WTC11 (cell line): ENCODE measurements around the gene CMTR1. TPM values are rescaled to one million over a fixed set of nuclear protein-coding genes. Genes with fewer than 3 reads are reported as not detected.

Experiments used
- ATAC-seq: fragments of 200-7000 bp; cut with Tn5 transposase; 2 replicates; pipeline ENCODE4 v1.10.0; 2021; ENCODE audit warnings: mild to moderate bottlenecking, moderate library complexity
- CTCF ChIA-PET: fragments of 300-600 bp; sonication (Branson Sonifier 250); formaldehyde crosslinking; loops from one replicate; lab custom pipeline; 2021; ENCODE audit warnings: antibody characterized with exemption; lab: Charles Lee
- POLR2A ChIA-PET: fragments of 350-600 bp; sonication (Branson Sonifier 250); formaldehyde crosslinking; loops from one replicate; lab custom pipeline; 2021; ENCODE audit warnings: antibody characterized with exemption; lab: Charles Lee
- DNase-seq: peaks from one replicate; pipeline ENCODE4 v3.0.0; 2021; ENCODE audit warnings: low spot score
- H3K27ac Mint-ChIP-seq: 2 replicates; pipeline ENCODE4 v1.8.0; 2021; ENCODE audit warnings: mixed read lengths
- H3K27me3 Mint-ChIP-seq: 2 replicates; pipeline ENCODE4 v1.8.0; 2021; ENCODE audit warnings: low read depth, mild to moderate bottlenecking, moderate library complexity, mixed read lengths
- H3K36me3 Mint-ChIP-seq: 2 replicates; pipeline ENCODE4 v1.8.0; 2021; ENCODE audit warnings: mixed read lengths
- H3K4me1 Mint-ChIP-seq: 2 replicates; pipeline ENCODE4 v1.8.0; 2022; ENCODE audit warnings: mixed read lengths
- H3K4me3 Mint-ChIP-seq: 2 replicates; pipeline ENCODE4 v1.8.0; 2021; ENCODE audit warnings: mild to moderate bottlenecking, moderate library complexity, mixed read lengths
- H3K9me3 Mint-ChIP-seq: 2 replicates; pipeline ENCODE4 v1.8.0; 2021; ENCODE audit warnings: mixed read lengths
- CBFB ChIP-seq: sonication (generic); formaldehyde crosslinking; IDR thresholded peaks from 2 replicates; pipeline ENCODE4 v1.8.1; 2022; ENCODE audit warnings: mild to moderate bottlenecking, low read depth, missing genetic modification reagents
- FOXK1 ChIP-seq: sonication (generic); formaldehyde crosslinking; IDR thresholded peaks from 2 replicates; pipeline ENCODE4 v1.8.0; 2022; ENCODE audit warnings: mild to moderate bottlenecking, moderate library complexity, missing genetic modification reagents
- IRF2 ChIP-seq: sonication (generic); formaldehyde crosslinking; IDR thresholded peaks from 2 replicates; pipeline ENCODE4 v1.8.0; 2022; ENCODE audit warnings: low read depth, missing genetic modification reagents, borderline replicate concordance
- JAZF1 ChIP-seq: fragments of 250-450 bp; sonication (Bioruptor Pico); IDR thresholded peaks from 2 replicates; pipeline ENCODE4 v1.9.0; 2021; ENCODE audit warnings: moderate library complexity, mild to moderate bottlenecking, inconsistent platforms
- JUN ChIP-seq: sonication (generic); formaldehyde crosslinking; IDR thresholded peaks from 2 replicates; pipeline ENCODE4 v1.8.0; 2023; ENCODE audit warnings: mild to moderate bottlenecking, missing genetic modification reagents
- PRRX2 ChIP-seq: fragments of 250-450 bp; sonication (Bioruptor Pico); IDR thresholded peaks from 2 replicates; pipeline ENCODE4 v1.8.0; 2021; ENCODE audit warnings: mild to moderate bottlenecking
- SOX15 ChIP-seq: fragments of 250-450 bp; sonication (Bioruptor Pico); IDR thresholded peaks from 2 replicates; pipeline ENCODE4 v1.9.0; 2021; ENCODE audit warnings: mild to moderate bottlenecking
- SP1 ChIP-seq: sonication (generic); formaldehyde crosslinking; conservative IDR thresholded peaks from 2 replicates; pipeline ENCODE4 v1.8.1; 2022; ENCODE audit warnings: missing genetic modification reagents
- TEAD1 ChIP-seq: sonication (generic); formaldehyde crosslinking; IDR thresholded peaks from 2 replicates; pipeline ENCODE4 v1.8.0; 2022; ENCODE audit warnings: mild to moderate bottlenecking, missing genetic modification reagents
- ZNF671 ChIP-seq: fragments of 250-450 bp; sonication (Bioruptor Pico); IDR thresholded peaks from 2 replicates; pipeline ENCODE4 v1.8.0; 2021; ENCODE audit warnings: mild to moderate bottlenecking
- total RNA-seq: library from RNA; stranded (reverse); gene quantifications from 3 replicates; pipeline ENCODE4 v1.2.3, GENCODE V29; 2021
- TF ChIP-seq, protein P1 (sequence below): fragments of 250-450 bp; sonication (Bioruptor Pico); IDR thresholded peaks from 2 replicates; pipeline ENCODE4 v1.8.0; 2021; ENCODE audit warnings: mild to moderate bottlenecking
- TF ChIP-seq, protein P2 (sequence below): sonication (generic); formaldehyde crosslinking; IDR thresholded peaks from 2 replicates; pipeline ENCODE4 v1.8.1; 2022; ENCODE audit warnings: missing genetic modification reagents, borderline replicate concordance
- TF ChIP-seq, protein P3 (sequence below): fragments of 250-450 bp; sonication (Bioruptor Pico); IDR thresholded peaks from 2 replicates; pipeline ENCODE4 v1.9.0; 2021; ENCODE audit warnings: mild to moderate bottlenecking
- TF ChIP-seq, protein P4 (sequence below): sonication (generic); formaldehyde crosslinking; IDR thresholded peaks from 2 replicates; pipeline ENCODE4 v1.8.1; 2022; ENCODE audit warnings: low read depth, missing genetic modification reagents, borderline replicate concordance
- TF ChIP-seq, protein P5 (sequence below): sonication (generic); formaldehyde crosslinking; IDR thresholded peaks from 2 replicates; pipeline ENCODE4 v1.8.1; 2023; ENCODE audit warnings: mild to moderate bottlenecking, moderate library complexity, missing genetic modification reagents
- TF ChIP-seq, protein P6 (sequence below): sonication (generic); formaldehyde crosslinking; IDR thresholded peaks from 2 replicates; pipeline ENCODE4 v1.8.1; 2023; ENCODE audit warnings: mild to moderate bottlenecking, missing genetic modification reagents

CMTR1 gene
- total RNA-seq, 1 experiment from 2014 or later = 38.6 TPM

DNA sequence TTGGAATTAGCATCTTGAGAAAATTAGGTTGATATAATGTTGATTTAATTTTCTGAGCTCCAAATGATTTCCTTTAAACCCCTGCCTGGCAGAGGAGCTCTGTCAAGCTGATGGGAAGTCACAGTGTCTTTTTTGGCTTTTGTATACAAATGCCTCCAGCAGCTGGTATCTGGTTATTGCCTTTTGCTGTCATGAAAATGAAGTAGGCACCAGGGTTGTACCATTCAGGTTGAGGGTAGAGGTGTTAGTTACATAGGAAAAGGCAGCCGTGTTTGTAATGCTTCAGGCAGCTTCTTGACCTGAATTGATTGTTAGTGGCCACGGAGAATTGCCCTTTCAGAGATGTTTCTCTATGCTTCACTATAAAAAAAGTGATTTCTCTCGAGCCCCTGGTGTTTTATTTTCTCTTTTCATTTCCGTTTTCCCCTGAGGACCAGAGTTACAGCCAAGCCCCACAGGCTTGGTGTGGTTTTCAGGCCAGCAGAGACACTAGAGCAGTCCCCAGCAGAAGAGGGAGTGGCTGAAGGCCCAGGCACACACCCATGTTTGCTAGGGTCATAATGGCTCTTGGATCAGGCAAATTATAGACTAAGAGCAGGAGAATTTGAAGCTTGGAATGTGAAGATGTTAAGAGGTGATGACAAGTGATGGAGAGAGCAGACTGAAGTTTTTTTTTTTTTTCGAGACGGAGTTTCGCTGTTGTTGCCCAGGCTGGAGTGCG lies 21.6 kb downstream of the CMTR1 start (continued):
- TF ChIP-seq, protein P1, sequence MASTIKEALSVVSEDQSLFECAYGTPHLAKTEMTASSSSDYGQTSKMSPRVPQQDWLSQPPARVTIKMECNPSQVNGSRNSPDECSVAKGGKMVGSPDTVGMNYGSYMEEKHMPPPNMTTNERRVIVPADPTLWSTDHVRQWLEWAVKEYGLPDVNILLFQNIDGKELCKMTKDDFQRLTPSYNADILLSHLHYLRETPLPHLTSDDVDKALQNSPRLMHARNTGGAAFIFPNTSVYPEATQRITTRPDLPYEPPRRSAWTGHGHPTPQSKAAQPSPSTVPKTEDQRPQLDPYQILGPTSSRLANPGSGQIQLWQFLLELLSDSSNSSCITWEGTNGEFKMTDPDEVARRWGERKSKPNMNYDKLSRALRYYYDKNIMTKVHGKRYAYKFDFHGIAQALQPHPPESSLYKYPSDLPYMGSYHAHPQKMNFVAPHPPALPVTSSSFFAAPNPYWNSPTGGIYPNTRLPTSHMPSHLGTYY (CRISPR knock-in tag) = no peak
- TF ChIP-seq CBFB (CRISPR knock-in tag) (no peak), PRRX2 (CRISPR knock-in tag) (no peak)

DNA sequence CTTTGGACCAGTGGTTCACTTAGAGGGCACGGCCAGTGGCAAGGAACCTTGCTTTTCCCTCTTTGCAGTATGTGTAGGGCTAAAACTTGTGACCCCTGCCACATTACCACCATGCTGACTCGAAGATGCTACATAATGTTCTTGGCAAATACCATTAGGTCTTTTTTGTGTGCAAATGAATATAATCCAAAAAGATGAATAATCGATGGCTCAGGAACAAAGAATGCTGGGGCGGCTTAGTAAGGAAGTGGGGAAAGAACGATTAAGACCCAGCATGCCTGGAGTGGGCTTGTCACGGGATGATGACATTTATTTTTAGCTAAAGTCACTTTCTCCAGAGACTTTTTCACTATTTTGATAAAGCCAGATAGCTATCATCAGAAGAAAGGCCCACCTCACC lies 23.1 kb downstream of the CMTR1 start:
- H3K4me3 Mint-ChIP-seq = no peak overlapping the region
- no peaks in the 10 kb centered on the region for H3K9me3 Mint-ChIP-seq
- no peak overlapping the region for H3K27ac Mint-ChIP-seq
- ATAC-seq (no peak), DNase-seq (no peak)
- ChIA-PET CTCF (no interaction called here), POLR2A (no interaction called here)
- H3K27me3 Mint-ChIP-seq = no peaks in the 10 kb centered on the region
- TF ChIP-seq CBFB (CRISPR knock-in tag) = no peak
- TF ChIP-seq TEAD1 (CRISPR knock-in tag) = no peak
- TF ChIP-seq ZNF671 = no peak
- TF ChIP-seq, protein P2, sequence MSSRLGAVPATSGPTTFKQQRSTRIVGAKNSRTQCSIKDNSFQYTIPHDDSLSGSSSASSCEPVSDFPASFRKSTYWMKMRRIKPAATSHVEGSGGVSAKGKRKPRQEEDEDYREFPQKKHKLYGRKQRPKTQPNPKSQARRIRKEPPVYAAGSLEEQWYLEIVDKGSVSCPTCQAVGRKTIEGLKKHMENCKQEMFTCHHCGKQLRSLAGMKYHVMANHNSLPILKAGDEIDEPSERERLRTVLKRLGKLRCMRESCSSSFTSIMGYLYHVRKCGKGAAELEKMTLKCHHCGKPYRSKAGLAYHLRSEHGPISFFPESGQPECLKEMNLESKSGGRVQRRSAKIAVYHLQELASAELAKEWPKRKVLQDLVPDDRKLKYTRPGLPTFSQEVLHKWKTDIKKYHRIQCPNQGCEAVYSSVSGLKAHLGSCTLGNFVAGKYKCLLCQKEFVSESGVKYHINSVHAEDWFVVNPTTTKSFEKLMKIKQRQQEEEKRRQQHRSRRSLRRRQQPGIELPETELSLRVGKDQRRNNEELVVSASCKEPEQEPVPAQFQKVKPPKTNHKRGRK (CRISPR knock-in tag) = no peak
- TF ChIP-seq, protein P3, sequence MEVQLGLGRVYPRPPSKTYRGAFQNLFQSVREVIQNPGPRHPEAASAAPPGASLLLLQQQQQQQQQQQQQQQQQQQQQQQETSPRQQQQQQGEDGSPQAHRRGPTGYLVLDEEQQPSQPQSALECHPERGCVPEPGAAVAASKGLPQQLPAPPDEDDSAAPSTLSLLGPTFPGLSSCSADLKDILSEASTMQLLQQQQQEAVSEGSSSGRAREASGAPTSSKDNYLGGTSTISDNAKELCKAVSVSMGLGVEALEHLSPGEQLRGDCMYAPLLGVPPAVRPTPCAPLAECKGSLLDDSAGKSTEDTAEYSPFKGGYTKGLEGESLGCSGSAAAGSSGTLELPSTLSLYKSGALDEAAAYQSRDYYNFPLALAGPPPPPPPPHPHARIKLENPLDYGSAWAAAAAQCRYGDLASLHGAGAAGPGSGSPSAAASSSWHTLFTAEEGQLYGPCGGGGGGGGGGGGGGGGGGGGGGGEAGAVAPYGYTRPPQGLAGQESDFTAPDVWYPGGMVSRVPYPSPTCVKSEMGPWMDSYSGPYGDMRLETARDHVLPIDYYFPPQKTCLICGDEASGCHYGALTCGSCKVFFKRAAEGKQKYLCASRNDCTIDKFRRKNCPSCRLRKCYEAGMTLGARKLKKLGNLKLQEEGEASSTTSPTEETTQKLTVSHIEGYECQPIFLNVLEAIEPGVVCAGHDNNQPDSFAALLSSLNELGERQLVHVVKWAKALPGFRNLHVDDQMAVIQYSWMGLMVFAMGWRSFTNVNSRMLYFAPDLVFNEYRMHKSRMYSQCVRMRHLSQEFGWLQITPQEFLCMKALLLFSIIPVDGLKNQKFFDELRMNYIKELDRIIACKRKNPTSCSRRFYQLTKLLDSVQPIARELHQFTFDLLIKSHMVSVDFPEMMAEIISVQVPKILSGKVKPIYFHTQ (CRISPR knock-in tag) = no peak
- no peak for TF ChIP-seq SP1 (CRISPR knock-in tag)
- TF ChIP-seq, protein P4, sequence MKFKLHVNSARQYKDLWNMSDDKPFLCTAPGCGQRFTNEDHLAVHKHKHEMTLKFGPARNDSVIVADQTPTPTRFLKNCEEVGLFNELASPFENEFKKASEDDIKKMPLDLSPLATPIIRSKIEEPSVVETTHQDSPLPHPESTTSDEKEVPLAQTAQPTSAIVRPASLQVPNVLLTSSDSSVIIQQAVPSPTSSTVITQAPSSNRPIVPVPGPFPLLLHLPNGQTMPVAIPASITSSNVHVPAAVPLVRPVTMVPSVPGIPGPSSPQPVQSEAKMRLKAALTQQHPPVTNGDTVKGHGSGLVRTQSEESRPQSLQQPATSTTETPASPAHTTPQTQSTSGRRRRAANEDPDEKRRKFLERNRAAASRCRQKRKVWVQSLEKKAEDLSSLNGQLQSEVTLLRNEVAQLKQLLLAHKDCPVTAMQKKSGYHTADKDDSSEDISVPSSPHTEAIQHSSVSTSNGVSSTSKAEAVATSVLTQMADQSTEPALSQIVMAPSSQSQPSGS (CRISPR knock-in tag) = no peak
- H3K4me1 Mint-ChIP-seq = no peaks in the 10 kb centered on the region
- H3K36me3 Mint-ChIP-seq = peaks cover 36% of the 10 kb centered on the region

DNA sequence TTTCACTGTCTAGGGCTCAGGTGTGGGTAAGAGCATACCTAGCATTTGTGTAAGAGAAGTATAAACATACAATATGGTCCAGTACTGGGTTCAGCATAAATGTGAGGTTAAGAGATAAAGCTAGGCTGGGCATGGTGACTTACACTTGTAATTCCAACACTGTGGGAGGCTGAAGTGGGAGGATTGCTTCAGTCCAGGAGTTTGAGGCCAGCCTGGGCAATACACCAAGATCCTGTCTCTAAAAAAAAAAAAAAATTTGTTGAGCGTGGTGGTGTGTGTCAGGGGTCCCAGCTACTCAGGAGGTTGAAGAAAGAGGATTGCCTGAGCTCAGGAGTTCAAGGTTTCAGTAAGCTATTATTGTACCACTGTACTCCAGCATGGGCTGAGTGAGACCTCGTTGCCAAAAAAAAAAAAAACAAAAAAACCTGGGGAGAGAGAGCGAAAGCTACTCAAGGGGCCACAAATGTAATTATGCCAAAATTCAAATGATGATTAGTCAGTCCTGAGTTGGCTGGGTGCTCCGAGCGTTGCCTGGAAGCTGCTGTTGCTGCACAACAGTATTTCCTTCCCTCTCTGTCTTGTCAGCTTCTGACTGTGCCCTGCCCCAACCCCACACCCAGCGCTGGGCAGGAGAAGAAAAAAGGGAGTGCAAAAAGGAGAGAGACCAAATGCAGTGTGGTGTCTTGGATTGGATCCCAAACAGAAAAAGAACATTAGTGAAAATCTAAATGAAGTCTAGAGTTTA lies 24.0 kb downstream of the CMTR1 start:
- Mint-ChIP-seq H3K9me3 (no peaks in the 10 kb centered on the region), H3K27me3 (no peaks in the 10 kb centered on the region), H3K4me1 (no peaks in the 10 kb centered on the region), H3K36me3 (peaks cover 37% of the 10 kb centered on the region), H3K4me3 (no peak overlapping the region), H3K27ac (no peak overlapping the region)
- ATAC-seq (no peak), DNase-seq (no peak)
- POLR2A ChIA-PET = no interaction called here
- CTCF ChIA-PET = interaction anchor here (0.7 kb wide), 1 partner anchor 8 kb away, joined by 3 read pairs; no protein-coding TSS in a partner anchor
- TF ChIP-seq JAZF1 (CRISPR knock-in tag) (no peak), SOX15 (CRISPR knock-in tag) (no peak), FOXK1 (no peak), PRRX2 (CRISPR knock-in tag) (no peak), IRF2 (CRISPR knock-in tag) (no peak), JUN (no peak)
- TF ChIP-seq, protein P5, sequence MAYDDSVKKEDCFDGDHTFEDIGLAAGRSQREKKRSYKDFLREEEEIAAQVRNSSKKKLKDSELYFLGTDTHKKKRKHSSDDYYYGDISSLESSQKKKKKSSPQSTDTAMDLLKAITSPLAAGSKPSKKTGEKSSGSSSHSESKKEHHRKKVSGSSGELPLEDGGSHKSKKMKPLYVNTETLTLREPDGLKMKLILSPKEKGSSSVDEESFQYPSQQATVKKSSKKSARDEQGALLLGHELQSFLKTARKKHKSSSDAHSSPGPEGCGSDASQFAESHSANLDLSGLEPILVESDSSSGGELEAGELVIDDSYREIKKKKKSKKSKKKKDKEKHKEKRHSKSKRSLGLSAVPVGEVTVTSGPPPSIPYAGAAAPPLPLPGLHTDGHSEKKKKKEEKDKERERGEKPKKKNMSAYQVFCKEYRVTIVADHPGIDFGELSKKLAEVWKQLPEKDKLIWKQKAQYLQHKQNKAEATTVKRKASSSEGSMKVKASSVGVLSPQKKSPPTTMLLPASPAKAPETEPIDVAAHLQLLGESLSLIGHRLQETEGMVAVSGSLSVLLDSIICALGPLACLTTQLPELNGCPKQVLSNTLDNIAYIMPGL (CRISPR knock-in tag) = no peak
- TF ChIP-seq, protein P2 (CRISPR knock-in tag) = no peak
- TF ChIP-seq, protein P6, sequence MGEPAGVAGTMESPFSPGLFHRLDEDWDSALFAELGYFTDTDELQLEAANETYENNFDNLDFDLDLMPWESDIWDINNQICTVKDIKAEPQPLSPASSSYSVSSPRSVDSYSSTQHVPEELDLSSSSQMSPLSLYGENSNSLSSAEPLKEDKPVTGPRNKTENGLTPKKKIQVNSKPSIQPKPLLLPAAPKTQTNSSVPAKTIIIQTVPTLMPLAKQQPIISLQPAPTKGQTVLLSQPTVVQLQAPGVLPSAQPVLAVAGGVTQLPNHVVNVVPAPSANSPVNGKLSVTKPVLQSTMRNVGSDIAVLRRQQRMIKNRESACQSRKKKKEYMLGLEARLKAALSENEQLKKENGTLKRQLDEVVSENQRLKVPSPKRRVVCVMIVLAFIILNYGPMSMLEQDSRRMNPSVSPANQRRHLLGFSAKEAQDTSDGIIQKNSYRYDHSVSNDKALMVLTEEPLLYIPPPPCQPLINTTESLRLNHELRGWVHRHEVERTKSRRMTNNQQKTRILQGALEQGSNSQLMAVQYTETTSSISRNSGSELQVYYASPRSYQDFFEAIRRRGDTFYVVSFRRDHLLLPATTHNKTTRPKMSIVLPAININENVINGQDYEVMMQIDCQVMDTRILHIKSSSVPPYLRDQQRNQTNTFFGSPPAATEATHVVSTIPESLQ = no peak
